Tibial artery (tissue), 4 donors: ENCODE measurements around the gene IGFN1.

Experiments used
- DNase-seq, 2 donors: peaks; one replicate each; pipeline ENCODE4 v3.0.0-alpha.2; 2019
- H3K27ac ChIP-seq, 2 donors: fragments of 200-600 bp; sonication (generic) in 1 of 2; 1 replicate in 1 of 2; 2 replicates in 1 of 2; pipeline ENCODE4 v1.5.1; 2018 to 2019; ENCODE audit warnings: mild to moderate bottlenecking in 1 of 2
- H3K27me3 ChIP-seq, 2 donors: fragments of 200-600 bp; sonication (generic) in 1 of 2; one replicate each; pipeline versions ENCODE4 v1.5.1 to v1.6.0; 2016 to 2019
- H3K36me3 ChIP-seq, 3 donors: fragments of 200-600 bp; sonication (generic) in 2 of 3; one replicate each; pipeline ENCODE4 v1.5.1; 2016 to 2019; ENCODE audit warnings: mild to moderate bottlenecking in 2 of 3
- H3K4me1 ChIP-seq, 4 donors: fragments of 200-600 bp; sonication (generic) in 2 of 4; 1 replicate in 3 of 4; 2 replicates in 1 of 4; pipeline ENCODE4 v1.5.1; 2016 to 2019
- H3K4me3 ChIP-seq, 2 donors: fragments of 200-600 bp; sonication (generic) in 1 of 2; 1 replicate in 1 of 2; 2 replicates in 1 of 2; pipeline ENCODE4 v1.5.1; 2018 to 2019; ENCODE audit warnings: mild to moderate bottlenecking in 2 of 2
- H3K9me3 ChIP-seq, 3 donors: fragments of 200-600 bp; sonication (generic) in 1 of 3; one replicate each; pipeline ENCODE4 v1.5.1; 2016 to 2019
- CTCF ChIP-seq, 2 experiments: fragments of 200-600 bp in 1 of 2; fragments of 450-650 bp in 1 of 2; IDR thresholded peaks; one replicate each; pipeline ENCODE4 v1.5.1; 2017 to 2019; ENCODE audit warnings: antibody characterized with exemption in 2 of 2, mild to moderate bottlenecking in 1 of 2, moderate library complexity in 1 of 2
- intact Hi-C: fragments of 100-400 bp; cut with DNase I; formaldehyde crosslinking; loops from one replicate; pipeline ENCODE4 v1.15.0; 2023; ENCODE audit warnings: low total_unique reads

IGFN1 gene

DNA sequence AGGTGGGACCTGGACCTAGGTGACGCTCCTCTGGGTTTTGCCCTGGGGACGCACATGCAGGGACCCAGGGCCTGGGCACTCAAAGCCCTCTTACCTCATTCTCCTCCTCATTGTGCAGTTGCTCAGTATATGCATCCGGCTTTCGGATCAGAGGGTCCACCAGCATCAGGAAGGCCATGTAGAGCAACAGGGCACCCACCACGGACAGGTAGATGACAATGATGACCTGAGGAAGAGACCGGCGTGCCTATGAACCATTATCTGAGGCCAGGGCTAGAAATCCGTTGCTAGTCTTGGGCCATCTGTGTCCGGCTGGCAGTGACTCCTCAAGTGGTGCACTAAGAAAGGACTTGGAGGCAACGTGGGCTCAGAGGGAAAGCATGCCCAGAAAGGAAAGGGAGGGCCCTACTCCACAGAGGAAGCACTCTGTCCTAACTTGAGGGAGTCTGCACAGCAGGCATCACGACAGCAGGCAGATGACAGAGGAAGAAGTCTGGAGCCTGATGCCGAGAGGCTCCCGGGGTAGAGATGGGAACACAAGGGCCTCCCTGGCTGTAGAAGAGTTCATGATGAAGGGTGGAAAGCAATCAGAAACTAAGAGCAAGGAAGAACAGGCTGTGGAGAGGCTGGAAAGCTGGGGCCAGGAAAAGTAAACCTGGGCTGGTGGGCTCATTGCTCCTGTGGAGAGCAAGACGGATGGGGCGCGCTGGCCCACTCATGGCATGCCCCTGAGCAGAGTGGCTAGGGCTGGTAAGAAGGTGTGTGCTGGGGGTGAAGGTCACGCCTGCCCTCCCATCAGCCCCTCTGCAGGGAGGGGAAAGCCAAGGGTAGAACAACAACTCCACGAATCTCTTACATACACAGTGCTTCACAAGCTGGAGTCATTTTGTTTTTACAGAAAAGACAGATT lies 46.6 kb upstream of the IGFN1 start:
- H3K4me1 ChIP-seq = peaks cover 0 to 28% (median 16%) of the 10 kb centered on the region in 4 donors
- H3K27ac ChIP-seq = no peak overlapping the region
- DNase-seq = peak in 1 of 2 donors; percentile 57
- TF ChIP-seq CTCF (IDR thresholded peaks at IDR 0.05) = no peak
- H3K36me3 ChIP-seq = peaks cover 22 to 98% (median 85%) of the 10 kb centered on the region in 3 donors
- H3K27me3 ChIP-seq = no peaks in the 10 kb centered on the region
- intact Hi-C loops = no loop called here
- no peak overlapping the region for H3K4me3 ChIP-seq
- no peaks in the 10 kb centered on the region for H3K9me3 ChIP-seq

GRCh38 chr1:201144701-201145100 lies 45.9 kb upstream of the IGFN1 start:
- Histone ChIP-seq H3K9me3 (no peaks in the 10 kb centered on the region), H3K36me3 (peaks cover 24 to 98% (median 82%) of the 10 kb centered on the region in 3 donors), H3K27me3 (no peaks in the 10 kb centered on the region), H3K4me1 (peaks cover 0 to 24% (median 14%) of the 10 kb centered on the region in 4 donors), H3K27ac (no peak overlapping the region), H3K4me3 (no peak overlapping the region)
- peak in 1 of 2 donors; percentile 49 for DNase-seq
- no peak for TF ChIP-seq CTCF (IDR thresholded peaks at IDR 0.05)
- intact Hi-C loops = no loop called here

- peaks cover 24 to 98% (median 84%) of the 10 kb centered on the region in 3 donors for H3K36me3 ChIP-seq
- H3K9me3 ChIP-seq = no peaks in the 10 kb centered on the region
- intact Hi-C loops = no loop called here
- TF ChIP-seq CTCF (IDR thresholded peaks at IDR 0.05) = no peak
- H3K27me3 ChIP-seq = no peaks in the 10 kb centered on the region
- no peak overlapping the region for H3K27ac ChIP-seq
- peak in 1 of 2 donors; percentile 17 for DNase-seq
- peaks cover 0 to 24% (median 14%) of the 10 kb centered on the region in 4 donors for H3K4me1 ChIP-seq
- no peak overlapping the region for H3K4me3 ChIP-seq
Measured at GRCh38 chr1:201145132-201145531, 45.5 kb upstream of the IGFN1 start.

- no peak for TF ChIP-seq CTCF (IDR thresholded peaks at IDR 0.05)
- H3K9me3 ChIP-seq = no peaks in the 10 kb centered on the region
- no peak overlapping the region for H3K27ac ChIP-seq
- H3K27me3 ChIP-seq = no peaks in the 10 kb centered on the region
- no peak for DNase-seq
- H3K4me1 ChIP-seq = peaks cover 0 to 24% (median 14%) of the 10 kb centered on the region in 4 donors
- H3K36me3 ChIP-seq = peaks cover 24 to 97% (median 85%) of the 10 kb centered on the region in 3 donors
- intact Hi-C loops = no loop called here
- H3K4me3 ChIP-seq = no peak overlapping the region
Measured at GRCh38 chr1:201145816-201146215, 44.8 kb upstream of the IGFN1 start.

GRCh38 chr1:201146626-201147390 lies 43.8 kb upstream of the IGFN1 start:
- peaks cover 31 to 96% (median 83%) of the 10 kb centered on the region in 3 donors for H3K36me3 ChIP-seq
- H3K9me3 ChIP-seq = no peaks in the 10 kb centered on the region
- H3K4me1 ChIP-seq = peaks cover 0 to 24% (median 14%) of the 10 kb centered on the region in 4 donors
- peak in 1 of 2 donors; percentile 51 for DNase-seq
- intact Hi-C loops = no loop called here
- H3K27ac ChIP-seq = no peak overlapping the region
- no peak overlapping the region for H3K4me3 ChIP-seq
- no peaks in the 10 kb centered on the region for H3K27me3 ChIP-seq
- no peak for TF ChIP-seq CTCF (IDR thresholded peaks at IDR 0.05)
